Rectal smooth muscle tissue (tissue), 1 donor: ENCODE results near the gene DIP2C.

ENCODE experiments used
- H3K27ac ChIP-seq: one replicate; pipeline ENCODE4 v1.7.0; 2013; ENCODE audit warnings: low read depth, low read length, inconsistent platforms
- H3K27me3 ChIP-seq: one replicate; pipeline ENCODE4 v1.7.0; 2013; ENCODE audit warnings: low read length; ENCODE audit not compliant: control insufficient read depth, insufficient read depth
- H3K36me3 ChIP-seq: one replicate; pipeline ENCODE4 v1.7.0; 2013; ENCODE audit warnings: low read length; ENCODE audit not compliant: control insufficient read depth, insufficient read depth
- H3K4me1 ChIP-seq: one replicate; pipeline ENCODE4 v1.7.0; 2013; ENCODE audit warnings: low read length; ENCODE audit not compliant: control insufficient read depth, insufficient read depth
- H3K4me3 ChIP-seq: one replicate; pipeline ENCODE4 v1.7.0; 2013; ENCODE audit warnings: low read length
- H3K9ac ChIP-seq: one replicate; pipeline ENCODE4 v1.7.0; 2013; ENCODE audit warnings: low read length

DIP2C gene

DNA sequence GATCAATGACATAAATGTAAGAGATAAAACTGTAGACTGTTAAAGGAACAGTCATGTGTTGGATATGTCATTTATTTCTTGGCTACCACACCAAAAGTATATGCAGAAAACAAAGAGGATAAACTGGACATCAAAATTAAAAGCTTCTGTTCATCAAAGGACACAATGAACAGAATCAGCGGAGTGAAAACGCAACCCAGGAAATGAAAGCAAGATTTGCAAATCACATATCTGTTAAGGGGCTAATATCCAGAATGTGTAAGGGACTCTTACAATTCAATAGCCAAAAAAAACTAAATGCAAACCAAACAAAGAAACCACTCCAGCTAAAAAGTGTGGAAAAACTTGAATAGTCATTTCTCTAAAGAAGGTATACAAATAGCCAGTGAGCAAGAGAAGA is 390.0 kb downstream of the DIP2C start:
- Histone ChIP-seq H3K9ac (no peak overlapping the region), H3K4me1 (no peaks in the 10 kb centered on the region), H3K4me3 (no peak overlapping the region), H3K27me3 (no peaks in the 10 kb centered on the region), H3K36me3 (peaks cover 3% of the 10 kb centered on the region), H3K27ac (no peak overlapping the region)

DNA sequence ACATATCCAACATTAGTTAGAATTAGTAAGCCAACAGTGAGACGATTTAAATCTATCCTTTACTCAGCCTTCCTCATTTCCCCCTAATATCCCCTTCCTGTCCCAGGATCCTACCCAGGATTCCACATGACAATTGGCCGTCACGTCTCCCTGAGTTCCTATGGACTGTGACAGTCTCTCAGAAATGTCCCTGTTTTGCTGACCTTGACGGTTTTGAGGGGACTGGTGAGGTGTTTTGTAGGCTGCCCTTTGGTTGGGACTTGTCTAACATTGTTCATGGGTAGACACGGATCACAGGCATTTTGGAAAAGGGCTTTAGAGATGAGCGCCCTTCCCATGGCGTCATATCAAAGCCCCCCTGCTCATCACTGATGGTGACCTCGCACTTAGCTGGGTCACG is 391.4 kb downstream of the DIP2C start:
- Histone ChIP-seq H3K4me1 (no peaks in the 10 kb centered on the region), H3K4me3 (no peak overlapping the region), H3K27me3 (no peaks in the 10 kb centered on the region), H3K27ac (no peak overlapping the region), H3K36me3 (peaks cover 3% of the 10 kb centered on the region), H3K9ac (no peak overlapping the region)

DNA sequence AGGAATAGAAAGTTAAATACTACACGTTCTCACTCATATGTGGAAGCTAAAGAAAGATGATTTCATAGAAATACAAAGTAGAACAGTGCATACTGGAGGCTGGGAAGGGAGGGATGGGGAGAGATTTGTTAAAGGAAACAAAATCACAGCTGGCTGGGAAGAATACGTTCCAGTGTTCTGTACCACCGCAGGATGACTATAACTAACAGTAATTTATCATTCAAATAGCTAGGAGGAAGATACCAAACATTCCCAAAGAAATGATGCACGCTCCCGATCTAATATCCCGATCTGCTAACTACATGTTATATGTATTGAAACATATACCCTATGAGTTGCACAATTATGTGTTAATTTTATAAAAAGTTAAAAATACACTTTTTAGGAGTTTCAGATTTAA is 391.9 kb downstream of the DIP2C start:
- Histone ChIP-seq H3K36me3 (peaks cover 3% of the 10 kb centered on the region), H3K27me3 (no peaks in the 10 kb centered on the region), H3K4me3 (no peak overlapping the region), H3K4me1 (no peaks in the 10 kb centered on the region), H3K9ac (no peak overlapping the region), H3K27ac (peak overlapping the region; percentile 42)

DNA sequence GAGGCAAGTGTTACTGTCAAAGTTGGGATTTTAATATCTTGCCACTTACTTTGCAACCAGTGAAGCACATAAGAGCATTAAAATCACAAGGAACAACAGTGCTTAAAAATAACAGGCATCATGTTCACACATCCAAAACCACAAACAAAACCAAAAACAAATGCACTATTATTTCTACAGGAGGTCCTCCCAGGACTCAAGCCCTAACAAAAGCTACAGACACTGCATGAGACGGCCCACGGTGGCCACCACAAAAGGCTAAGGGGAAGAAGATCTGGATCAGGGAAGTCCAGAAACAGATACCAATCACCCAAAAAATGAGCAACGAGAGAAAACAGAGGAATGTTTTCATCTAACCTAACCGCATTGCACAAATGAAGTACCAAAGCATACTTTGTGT is 395.8 kb downstream of the DIP2C start:
- no peaks in the 10 kb centered on the region for H3K27me3 ChIP-seq
- H3K27ac ChIP-seq: no peak overlapping the region
- H3K36me3 ChIP-seq: no peaks in the 10 kb centered on the region
- no peak overlapping the region for H3K9ac ChIP-seq
- no peaks in the 10 kb centered on the region for H3K4me1 ChIP-seq
- H3K4me3 ChIP-seq: no peak overlapping the region

DNA sequence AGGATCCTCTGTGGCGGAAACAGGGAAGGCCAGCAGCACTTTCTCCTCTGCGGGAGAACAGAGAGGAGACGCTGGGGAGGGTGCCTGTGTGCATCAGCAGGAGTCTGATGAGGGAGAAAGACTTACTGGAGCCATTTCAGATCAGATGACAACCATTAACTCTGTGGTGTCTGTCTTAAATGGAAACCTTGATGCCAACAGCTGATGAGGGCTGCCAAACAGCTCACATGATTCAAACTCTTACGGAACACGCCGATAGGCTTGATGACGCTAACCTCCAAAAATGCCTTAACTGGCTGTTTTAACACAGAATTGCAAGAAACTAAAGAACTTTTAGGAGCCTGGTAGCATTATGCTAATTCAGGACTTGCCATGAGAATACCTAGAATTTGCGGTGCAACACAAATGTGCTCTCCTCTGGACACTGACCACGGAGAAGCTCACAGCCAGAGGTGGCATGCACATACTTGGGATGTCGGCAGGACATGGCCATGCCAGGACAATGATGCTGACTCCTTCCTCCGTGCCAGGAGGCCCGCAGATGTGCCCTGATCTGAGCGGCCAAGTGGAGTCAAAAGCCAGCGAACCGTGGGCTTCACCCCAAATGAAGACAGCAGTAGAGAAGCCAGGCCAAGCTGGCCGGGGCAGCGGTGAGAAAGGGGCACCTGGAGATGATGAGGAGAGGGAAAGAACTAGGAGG is 399.3 kb downstream of the DIP2C start:
- Histone ChIP-seq H3K27ac (no peak overlapping the region), H3K27me3 (no peaks in the 10 kb centered on the region), H3K4me3 (no peak overlapping the region), H3K36me3 (peaks cover 4% of the 10 kb centered on the region), H3K4me1 (peaks cover 3% of the 10 kb centered on the region), H3K9ac (no peak overlapping the region)

DNA sequence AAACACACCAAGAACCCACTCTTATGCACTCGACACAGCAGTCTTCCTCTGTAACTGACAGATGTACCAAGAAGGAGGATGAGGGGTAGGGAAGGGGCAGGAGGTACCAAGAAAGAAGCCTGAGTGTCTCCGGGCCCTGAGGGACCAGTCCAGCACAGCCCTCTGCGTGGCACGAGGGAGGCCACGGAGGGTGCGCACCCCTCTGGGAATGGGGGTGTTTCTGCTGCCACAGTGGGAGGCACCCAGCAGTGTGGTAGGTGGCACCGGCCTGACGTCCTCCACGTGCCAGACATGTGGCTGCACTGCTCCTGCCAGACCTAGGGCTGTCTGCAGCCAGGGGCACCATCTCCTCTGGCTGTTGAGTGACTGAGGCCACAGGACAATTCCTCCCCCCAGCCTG is 399.9 kb downstream of the DIP2C start:
- no peak overlapping the region for H3K27ac ChIP-seq
- no peak overlapping the region for H3K4me3 ChIP-seq
- H3K4me1 ChIP-seq: peaks cover 3% of the 10 kb centered on the region
- H3K36me3 ChIP-seq: peaks cover 6% of the 10 kb centered on the region
- H3K9ac ChIP-seq: no peak overlapping the region
- no peaks in the 10 kb centered on the region for H3K27me3 ChIP-seq

DNA sequence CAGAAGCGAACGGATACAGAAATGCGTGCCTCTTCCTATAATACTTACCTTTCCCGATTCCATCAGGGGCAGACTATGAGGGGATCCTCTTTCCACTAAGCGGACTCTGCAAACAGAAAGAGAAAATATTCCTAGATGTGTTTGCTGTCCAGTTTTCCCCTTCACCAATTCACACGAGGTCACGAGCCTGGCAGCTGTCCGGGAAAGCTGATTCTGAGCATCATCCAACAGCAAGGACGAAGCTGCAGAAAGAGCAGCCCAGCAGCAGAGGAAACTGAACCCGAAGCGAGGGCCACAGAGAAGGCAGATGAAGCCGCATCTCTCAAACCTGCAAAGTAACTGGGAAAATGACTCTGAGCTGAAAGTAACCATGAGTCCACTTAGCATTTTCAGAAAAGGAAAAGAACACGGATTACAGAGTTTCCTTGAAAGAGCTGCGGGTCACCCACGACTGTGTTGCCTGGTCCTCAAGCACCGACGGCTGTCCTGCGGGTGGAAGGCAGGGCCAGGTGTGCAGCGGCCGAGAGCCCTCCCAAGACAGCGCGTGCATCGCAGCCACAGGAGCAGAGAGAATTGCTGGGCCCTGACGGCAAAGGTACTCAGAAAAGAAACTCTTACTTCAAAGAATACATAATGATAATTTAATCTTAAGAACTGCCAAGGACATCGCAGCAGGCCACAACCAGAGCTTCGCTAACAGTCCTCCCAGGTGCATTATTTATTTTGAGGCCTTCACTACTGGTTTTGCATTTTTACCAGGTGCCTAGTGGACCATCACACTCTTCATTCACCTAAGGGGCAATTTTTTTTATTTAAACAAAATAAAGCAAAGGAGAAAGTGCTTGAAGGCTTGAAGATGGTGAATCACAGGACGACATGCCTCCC is 400.9 kb downstream of the DIP2C start:
- Histone ChIP-seq H3K9ac (no peak overlapping the region), H3K4me1 (peaks cover 3% of the 10 kb centered on the region), H3K27me3 (no peaks in the 10 kb centered on the region), H3K36me3 (peaks cover 11% of the 10 kb centered on the region), H3K27ac (no peak overlapping the region), H3K4me3 (no peak overlapping the region)

DNA sequence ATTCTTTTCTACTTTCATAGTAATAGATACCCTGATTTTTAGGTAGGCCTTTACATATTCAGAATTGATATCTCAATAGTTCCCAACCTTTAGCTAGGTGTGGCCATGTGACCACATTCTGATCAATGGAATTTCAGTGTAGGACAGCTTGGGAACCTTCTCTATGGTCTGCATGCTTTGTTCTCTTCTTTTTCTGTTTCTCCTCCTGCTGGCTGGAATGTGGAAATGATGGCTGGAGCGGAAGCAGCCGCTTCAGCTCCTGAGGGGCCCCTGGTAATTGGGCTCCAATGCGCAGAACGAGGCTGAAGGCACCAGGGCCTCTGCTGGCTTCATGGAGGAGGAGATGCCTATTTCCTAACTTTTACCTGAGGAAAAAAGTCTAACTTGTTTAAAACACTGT is 401.7 kb downstream of the DIP2C start:
- Histone ChIP-seq H3K4me1 (peaks cover 3% of the 10 kb centered on the region), H3K9ac (no peak overlapping the region), H3K36me3 (peaks cover 15% of the 10 kb centered on the region), H3K27me3 (no peaks in the 10 kb centered on the region), H3K4me3 (no peak overlapping the region), H3K27ac (no peak overlapping the region)

DNA sequence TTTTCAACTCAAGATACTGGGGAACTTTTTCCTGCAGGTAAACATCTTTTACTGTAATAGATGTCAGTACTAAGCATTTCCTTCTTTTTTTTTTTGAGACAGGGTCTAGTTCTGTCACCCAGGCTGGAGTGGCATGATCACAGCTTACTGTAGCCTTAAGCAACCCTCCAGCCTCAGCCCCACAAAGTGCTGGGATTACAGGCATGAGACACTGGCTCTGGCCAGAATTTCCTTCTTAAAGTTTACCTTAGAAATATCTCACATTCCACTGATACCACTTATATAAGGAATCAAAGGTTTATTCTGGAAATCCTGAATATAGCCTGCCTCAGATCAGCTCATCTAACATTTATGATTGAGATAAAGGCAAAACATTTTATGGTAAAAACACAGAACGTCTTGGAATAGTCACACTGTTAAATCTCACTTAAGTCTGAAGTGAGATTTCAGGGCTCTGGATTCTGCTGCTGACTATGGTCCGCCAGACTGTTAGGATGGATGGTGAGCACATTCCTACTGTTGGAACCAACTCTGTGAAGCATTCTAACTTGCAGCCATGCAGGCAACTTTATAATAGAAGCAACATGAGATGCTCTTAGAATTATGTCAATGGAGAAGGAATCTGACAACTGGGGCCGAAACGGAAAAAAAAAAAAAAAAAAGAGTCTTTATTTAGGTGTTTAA is 402.3 kb downstream of the DIP2C start:
- peaks cover 21% of the 10 kb centered on the region for H3K36me3 ChIP-seq
- H3K27ac ChIP-seq: no peak overlapping the region
- H3K9ac ChIP-seq: no peak overlapping the region
- H3K4me1 ChIP-seq: peaks cover 3% of the 10 kb centered on the region
- H3K27me3 ChIP-seq: no peaks in the 10 kb centered on the region
- no peak overlapping the region for H3K4me3 ChIP-seq

DNA sequence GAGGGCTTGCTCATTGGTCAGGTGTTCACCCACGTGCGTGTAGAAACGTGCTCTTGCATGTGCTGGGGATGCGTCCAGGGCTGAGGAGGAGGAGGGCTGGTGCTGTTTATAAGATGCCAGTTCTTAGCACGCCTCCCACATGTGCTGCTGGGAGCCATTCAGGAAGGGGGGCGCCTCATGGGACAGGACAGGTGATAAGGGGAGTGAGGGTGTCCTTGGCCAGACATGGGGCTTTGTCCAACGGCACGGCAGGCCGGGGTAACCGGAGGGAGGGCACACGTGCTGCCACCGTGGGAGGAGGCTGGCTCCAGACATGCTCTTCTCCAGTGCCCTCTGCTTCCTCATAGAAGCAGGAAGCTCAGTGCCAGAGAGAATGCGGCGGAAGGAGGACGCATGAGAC is 404.3 kb downstream of the DIP2C start:
- Histone ChIP-seq H3K4me1 (peaks cover 3% of the 10 kb centered on the region), H3K4me3 (no peak overlapping the region), H3K36me3 (peaks cover 21% of the 10 kb centered on the region), H3K9ac (no peak overlapping the region), H3K27ac (no peak overlapping the region), H3K27me3 (no peaks in the 10 kb centered on the region)

DNA sequence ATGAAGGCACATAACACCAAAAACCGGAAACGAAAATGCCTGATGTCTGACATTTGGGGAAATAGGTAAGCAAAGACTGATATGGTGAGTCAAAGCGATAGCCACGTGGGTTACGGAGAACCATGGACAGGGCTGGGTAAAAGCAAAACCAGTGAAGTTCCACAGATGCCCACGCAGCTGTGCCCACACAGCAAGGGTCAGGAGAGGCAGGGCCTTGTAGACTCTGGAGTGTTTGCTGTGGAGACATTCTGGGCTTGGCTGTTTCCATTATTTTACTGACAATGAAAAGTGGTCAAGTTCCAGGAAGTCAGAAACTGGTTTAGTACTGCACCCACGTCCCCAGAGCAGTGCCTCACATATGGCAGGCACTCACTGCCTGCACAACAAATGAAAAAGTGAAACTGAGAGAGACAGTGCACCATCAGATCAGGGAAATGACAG is 405.5 kb downstream of the DIP2C start:
- peaks cover 21% of the 10 kb centered on the region for H3K36me3 ChIP-seq

DNA sequence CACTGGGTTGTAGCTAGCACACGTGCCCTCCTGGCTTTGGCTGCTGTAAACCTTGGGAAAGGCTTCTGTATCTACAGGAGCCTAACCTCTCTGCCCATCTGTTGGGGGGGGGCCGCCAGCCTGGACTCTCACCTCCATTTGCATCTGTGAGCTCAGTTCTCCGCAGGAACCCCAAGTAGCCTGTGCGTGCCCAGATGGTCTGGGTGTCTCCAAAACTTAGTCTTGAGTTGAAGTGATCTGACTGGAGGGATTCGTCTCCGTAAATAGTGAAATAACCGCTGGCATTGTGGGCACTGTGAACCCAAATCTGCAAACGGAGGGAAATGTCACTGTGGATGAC is 406.4 kb downstream of the DIP2C start:
- Histone ChIP-seq H3K4me1 (peaks cover 3% of the 10 kb centered on the region), H3K4me3 (no peak overlapping the region), H3K36me3 (peaks cover 21% of the 10 kb centered on the region), H3K27ac (no peak overlapping the region), H3K9ac (no peak overlapping the region), H3K27me3 (no peaks in the 10 kb centered on the region)

More for the DNA sequence above, 405.5 kb downstream of the DIP2C start:
- Histone ChIP-seq H3K27ac (no peak overlapping the region), H3K9ac (no peak overlapping the region), H3K27me3 (no peaks in the 10 kb centered on the region), H3K4me3 (no peak overlapping the region), H3K4me1 (peaks cover 3% of the 10 kb centered on the region)
